GM10847 (cell line): ENCODE measurements around the gene FAM3D.

Experiments used
- POLR2A ChIP-seq: IDR thresholded peaks from 2 replicates; pipeline ENCODE4 v1.6.1; 2011; ENCODE audit not compliant: insufficient read length; ENCODE audit errors: extremely low read depth

FAM3D gene

GRCh38 chr3:58596834-58597518, 69.6 kb downstream of the FAM3D start:
- no peak for TF ChIP-seq POLR2A

DNA sequence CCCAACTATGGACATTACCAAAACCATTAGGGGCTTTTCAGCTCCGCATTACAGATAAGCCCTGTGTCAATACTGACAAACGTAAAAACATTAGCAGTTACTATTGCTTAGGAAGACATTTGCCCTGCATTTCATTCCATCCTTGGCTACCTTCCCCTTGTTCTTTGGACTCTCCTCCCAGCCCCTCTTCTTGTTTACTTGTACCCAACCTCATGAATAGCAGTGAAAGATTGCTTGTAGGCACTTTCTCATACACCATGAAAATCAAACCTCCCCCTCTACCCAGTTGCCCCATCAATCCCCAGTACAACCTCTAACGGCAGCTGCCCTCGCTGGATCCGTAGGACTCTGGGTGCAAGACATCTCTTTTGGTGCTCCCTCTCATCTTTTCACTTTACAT, 72.5 kb downstream of the FAM3D start:
- TF ChIP-seq POLR2A: no peak

GRCh38 chr3:58591517-58592510, 74.8 kb downstream of the FAM3D start:
- no peak for TF ChIP-seq POLR2A

DNA sequence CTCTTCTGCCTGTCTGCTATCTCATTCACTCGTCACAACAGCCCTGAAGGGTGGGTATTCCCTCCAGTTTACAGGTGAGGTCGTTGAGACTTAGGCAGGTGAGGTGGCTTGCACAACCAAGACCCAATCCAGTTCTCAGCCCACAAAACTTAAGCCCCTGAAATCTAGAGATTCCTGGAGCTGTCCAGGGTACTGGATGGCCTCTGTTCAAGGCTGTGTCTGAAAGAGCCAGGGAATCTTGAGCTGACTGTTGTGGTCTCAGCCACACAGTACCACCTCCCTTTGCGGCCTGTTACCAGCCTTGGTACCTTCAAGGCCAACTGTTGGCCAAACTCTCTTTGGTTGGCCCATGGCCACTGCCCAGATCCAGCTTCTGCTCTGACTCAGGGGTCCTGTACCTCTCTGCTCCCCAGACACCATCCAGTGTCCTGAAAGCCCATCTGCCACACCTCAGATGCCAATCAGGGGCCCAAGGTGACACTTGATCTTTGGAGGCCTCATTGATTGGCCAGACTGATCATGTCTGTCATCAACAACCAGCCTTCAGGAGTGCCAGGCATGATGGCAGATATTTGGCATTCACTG, 78.5 kb downstream of the FAM3D start:
- no peak for TF ChIP-seq POLR2A

- no peak for TF ChIP-seq POLR2A
These were observed 79.8 kb downstream of the FAM3D start for GRCh38 chr3:58586776-58587192.

GRCh38 chr3:58585994-58586393, 80.6 kb downstream of the FAM3D start:
- TF ChIP-seq POLR2A: no peak

- TF ChIP-seq POLR2A: no peak
These were observed 81.4 kb downstream of the FAM3D start for GRCh38 chr3:58585005-58585786.

GRCh38 chr3:58584690-58585004, 81.9 kb downstream of the FAM3D start:
- no peak for TF ChIP-seq POLR2A
